K562 (cell line): ENCODE data around the gene PBX1. TPM values are rescaled to one million over a fixed set of nuclear protein-coding genes. Genes with fewer than 3 reads are reported as not detected.

Experiments
- FOXA1 ChIP-seq: fragments of 450-650 bp; IDR thresholded peaks from 2 replicates; pipeline ENCODE4 v1.6.1; 2016; ENCODE audit warnings: mild to moderate bottlenecking, borderline replicate concordance
- FOXJ2 ChIP-seq: fragments of 200-800 bp; sonication (Bioruptor generic); IDR thresholded peaks from 2 replicates; pipeline ENCODE4 v1.6.1; 2016; ENCODE audit warnings: missing genetic modification characterization, missing compliant biosample characterization
- RFX1 ChIP-seq: fragments of 450-650 bp; IDR thresholded peaks from 2 replicates; pipeline ENCODE4 v1.6.1; 2016; ENCODE audit warnings: mild to moderate bottlenecking, moderate library complexity
- ZNF282 ChIP-seq: sonication (generic); formaldehyde crosslinking; IDR thresholded peaks from 2 replicates; pipeline ENCODE4 v1.8.1; 2023; ENCODE audit warnings: missing genetic modification reagents
- polyA plus RNA-seq, 8 experiments: library from polyadenylated mRNA; depleted of rRNA in 4 of 8; stranded (reverse) in 5 of 8; unstranded in 3 of 8; fragments of >200 nt; fragmentation: Nextera tagmentation in 2 of 8; fragmentation: Illumina TruSeq in 1 of 8; extraction: Ambion mirVana in 2 of 8; extraction: Trizol in 1 of 8; gene quantifications; 2 replicates each; pipeline versions ENCODE4 v1.2.1 to v1.2.3, GENCODE V29; 2011 to 2014; ENCODE audit warnings: inconsistent platforms in 1 of 8, missing spikeins in 1 of 8
- total RNA-seq, 7 experiments: library from RNA; depleted of rRNA in 6 of 7; stranded (reverse); fragments of >200 nt in 6 of 7; fragmentation: Illumina TruSeq in 2 of 7; extraction: Trizol in 2 of 7; gene quantifications; 2 replicates each; pipeline versions ENCODE4 v1.2.1 to v1.2.3, GENCODE V29; 2011 to 2021; ENCODE audit warnings: low replicate concordance in 1 of 7
- TF ChIP-seq, protein P1 (sequence below): fragments of 250-450 bp; sonication (Bioruptor Pico); IDR thresholded peaks from 2 replicates; pipeline ENCODE4 v1.4.0; 2020
- TF ChIP-seq, protein P2 (sequence below): sonication (generic); formaldehyde crosslinking; IDR thresholded peaks from 2 replicates; pipeline ENCODE4 v1.8.0; 2022; ENCODE audit warnings: missing genetic modification reagents, mild to moderate bottlenecking, borderline replicate concordance
- TF ChIP-seq, protein P3 (sequence below): fragments of 450-650 bp; formaldehyde crosslinking; IDR thresholded peaks from 2 replicates; pipeline ENCODE4 v1.4.0; 2020; ENCODE audit warnings: mild to moderate bottlenecking, moderate library complexity
- TF ChIP-seq, protein P4 (sequence below): fragments of 450-650 bp; IDR thresholded peaks from 2 replicates; pipeline ENCODE4 v1.6.1; 2016; ENCODE audit warnings: antibody characterized with exemption

The PBX1 gene
- total and polyA plus RNA-seq, 9 of the 15 experiments (the other 6 are each of a cell fraction or from before 2014, with no cell fraction given), result 0.03 to 0.62 (median 0.17) TPM

DNA sequence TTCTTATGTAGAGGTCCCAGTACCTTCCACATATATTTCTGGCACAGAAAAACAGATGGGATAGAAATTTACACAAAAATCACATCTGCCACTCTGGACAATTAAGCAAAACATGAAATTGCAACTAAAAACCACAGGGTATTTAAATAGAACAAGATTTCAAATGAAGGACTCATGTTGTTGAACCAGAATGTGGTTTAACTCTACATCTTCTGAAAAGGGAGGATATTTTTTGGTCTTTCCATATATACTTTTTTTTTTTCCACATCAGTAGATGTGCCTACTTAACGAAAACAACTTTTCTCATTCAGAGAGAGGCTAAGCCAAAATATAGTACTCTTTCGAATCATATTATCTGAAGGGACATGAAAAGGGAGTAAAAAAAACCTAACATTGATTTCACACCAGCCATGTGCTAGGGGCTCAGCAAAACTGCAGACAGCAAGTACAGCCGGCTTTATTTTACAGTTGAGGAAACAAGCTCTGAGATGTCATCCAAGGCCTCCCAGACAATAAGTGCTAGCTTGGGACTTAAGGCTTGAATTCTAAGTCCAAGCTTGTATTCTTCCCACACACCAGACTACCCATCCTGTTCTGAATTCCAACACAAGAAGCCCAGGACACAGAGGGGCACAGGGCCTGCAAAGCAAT lies 208.9 kb downstream of the PBX1 start (continued):
- TF ChIP-seq, protein P1, sequence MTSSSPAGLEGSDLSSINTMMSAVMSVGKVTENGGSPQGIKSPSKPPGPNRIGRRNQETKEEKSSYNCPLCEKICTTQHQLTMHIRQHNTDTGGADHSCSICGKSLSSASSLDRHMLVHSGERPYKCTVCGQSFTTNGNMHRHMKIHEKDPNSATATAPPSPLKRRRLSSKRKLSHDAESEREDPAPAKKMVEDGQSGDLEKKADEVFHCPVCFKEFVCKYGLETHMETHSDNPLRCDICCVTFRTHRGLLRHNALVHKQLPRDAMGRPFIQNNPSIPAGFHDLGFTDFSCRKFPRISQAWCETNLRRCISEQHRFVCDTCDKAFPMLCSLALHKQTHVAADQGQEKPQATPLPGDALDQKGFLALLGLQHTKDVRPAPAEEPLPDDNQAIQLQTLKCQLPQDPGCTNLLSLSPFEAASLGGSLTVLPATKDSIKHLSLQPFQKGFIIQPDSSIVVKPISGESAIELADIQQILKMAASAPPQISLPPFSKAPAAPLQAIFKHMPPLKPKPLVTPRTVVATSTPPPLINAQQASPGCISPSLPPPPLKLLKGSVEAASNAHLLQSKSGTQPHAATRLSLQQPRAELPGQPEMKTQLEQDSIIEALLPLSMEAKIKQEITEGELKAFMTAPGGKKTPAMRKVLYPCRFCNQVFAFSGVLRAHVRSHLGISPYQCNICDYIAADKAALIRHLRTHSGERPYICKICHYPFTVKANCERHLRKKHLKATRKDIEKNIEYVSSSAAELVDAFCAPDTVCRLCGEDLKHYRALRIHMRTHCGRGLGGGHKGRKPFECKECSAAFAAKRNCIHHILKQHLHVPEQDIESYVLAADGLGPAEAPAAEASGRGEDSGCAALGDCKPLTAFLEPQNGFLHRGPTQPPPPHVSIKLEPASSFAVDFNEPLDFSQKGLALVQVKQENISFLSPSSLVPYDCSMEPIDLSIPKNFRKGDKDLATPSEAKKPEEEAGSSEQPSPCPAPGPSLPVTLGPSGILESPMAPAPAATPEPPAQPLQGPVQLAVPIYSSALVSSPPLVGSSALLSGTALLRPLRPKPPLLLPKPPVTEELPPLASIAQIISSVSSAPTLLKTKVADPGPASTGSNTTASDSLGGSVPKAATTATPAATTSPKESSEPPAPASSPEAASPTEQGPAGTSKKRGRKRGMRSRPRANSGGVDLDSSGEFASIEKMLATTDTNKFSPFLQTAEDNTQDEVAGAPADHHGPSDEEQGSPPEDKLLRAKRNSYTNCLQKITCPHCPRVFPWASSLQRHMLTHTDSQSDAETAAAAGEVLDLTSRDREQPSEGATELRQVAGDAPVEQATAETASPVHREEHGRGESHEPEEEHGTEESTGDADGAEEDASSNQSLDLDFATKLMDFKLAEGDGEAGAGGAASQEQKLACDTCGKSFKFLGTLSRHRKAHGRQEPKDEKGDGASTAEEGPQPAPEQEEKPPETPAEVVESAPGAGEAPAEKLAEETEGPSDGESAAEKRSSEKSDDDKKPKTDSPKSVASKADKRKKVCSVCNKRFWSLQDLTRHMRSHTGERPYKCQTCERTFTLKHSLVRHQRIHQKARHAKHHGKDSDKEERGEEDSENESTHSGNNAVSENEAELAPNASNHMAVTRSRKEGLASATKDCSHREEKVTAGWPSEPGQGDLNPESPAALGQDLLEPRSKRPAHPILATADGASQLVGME (CRISPR knock-in tag), result no peak
- TF ChIP-seq, protein P2, sequence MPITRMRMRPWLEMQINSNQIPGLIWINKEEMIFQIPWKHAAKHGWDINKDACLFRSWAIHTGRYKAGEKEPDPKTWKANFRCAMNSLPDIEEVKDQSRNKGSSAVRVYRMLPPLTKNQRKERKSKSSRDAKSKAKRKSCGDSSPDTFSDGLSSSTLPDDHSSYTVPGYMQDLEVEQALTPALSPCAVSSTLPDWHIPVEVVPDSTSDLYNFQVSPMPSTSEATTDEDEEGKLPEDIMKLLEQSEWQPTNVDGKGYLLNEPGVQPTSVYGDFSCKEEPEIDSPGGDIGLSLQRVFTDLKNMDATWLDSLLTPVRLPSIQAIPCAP (CRISPR knock-in tag), result no peak
- TF ChIP-seq ZNF282 (CRISPR knock-in tag), result no peak
- no peak for TF ChIP-seq FOXA1
- TF ChIP-seq RFX1, result no peak
- TF ChIP-seq, protein P3, sequence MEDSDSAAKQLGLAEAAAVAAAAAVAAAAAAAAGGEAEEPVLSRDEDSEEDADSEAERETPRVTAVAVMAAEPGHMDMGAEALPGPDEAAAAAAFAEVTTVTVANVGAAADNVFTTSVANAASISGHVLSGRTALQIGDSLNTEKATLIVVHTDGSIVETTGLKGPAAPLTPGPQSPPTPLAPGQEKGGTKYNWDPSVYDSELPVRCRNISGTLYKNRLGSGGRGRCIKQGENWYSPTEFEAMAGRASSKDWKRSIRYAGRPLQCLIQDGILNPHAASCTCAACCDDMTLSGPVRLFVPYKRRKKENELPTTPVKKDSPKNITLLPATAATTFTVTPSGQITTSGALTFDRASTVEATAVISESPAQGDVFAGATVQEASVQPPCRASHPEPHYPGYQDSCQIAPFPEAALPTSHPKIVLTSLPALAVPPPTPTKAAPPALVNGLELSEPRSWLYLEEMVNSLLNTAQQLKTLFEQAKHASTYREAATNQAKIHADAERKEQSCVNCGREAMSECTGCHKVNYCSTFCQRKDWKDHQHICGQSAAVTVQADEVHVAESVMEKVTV (CRISPR knock-in tag), result no peak
- TF ChIP-seq FOXJ2, result no peak
- TF ChIP-seq, protein P4, sequence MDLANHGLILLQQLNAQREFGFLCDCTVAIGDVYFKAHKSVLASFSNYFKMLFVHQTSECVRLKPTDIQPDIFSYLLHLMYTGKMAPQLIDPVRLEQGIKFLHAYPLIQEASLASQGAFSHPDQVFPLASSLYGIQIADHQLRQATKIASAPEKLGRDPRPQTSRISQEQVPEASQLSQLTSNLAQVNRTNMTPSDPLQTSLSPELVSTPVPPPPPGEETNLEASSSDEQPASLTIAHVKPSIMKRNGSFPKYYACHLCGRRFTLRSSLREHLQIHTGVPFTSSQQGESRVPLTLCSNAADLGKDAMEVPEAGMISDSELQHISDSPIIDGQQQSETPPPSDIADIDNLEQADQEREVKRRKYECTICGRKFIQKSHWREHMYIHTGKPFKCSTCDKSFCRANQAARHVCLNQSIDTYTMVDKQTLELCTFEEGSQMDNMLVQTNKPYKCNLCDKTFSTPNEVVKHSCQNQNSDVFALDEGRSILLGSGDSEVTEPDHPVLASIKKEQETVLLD, result no peak
